ENCODE data around the gene C7orf57. TPM values are rescaled to one million over a fixed set of nuclear protein-coding genes. Genes with fewer than 3 reads are reported as not detected.

Gene C7orf57
- total RNA-seq, 1 experiment from 2014 or later = 0.15 TPM

GRCh38 chr7:47991741-47992311 is 43.5 kb upstream of the C7orf57 start:
- ATAC-seq = peak; percentile 96
- POLR2A ChIA-PET = interaction anchor here (1.3 kb wide), 1 partner anchor 8 kb away, joined by 4 read pairs; no protein-coding TSS in a partner anchor

More at GRCh38 chr7:47991741-47992311, 43.5 kb upstream of the C7orf57 start:
- DNase-seq (ENCODE audit: low read depth, low spot score) = no peak
- no peaks in the 10 kb centered on the region for H3K27me3 ChIP-seq (ENCODE audit: insufficient read depth, low read length)
- CTCF ChIA-PET = interaction anchor here (0.7 to 1.4 kb wide), 4 partner anchors 96 to 163 kb away, joined by 3 to 10 read pairs (median 4); no protein-coding TSS in a partner anchor
- no peak overlapping the region for H3K4me3 ChIP-seq (replicated peaks in 1 of 2; ENCODE audit: low read depth in 1 of 2, low read length in 2 of 2)
- H4K20me1 ChIP-seq (ENCODE audit: insufficient read depth) = no peaks in the 10 kb centered on the region
- no peak overlapping the region for H2AFZ ChIP-seq (ENCODE audit: low read depth, low read length, poor library complexity, severe bottlenecking)
- RAD21 ChIA-PET (ENCODE audit: low non-redundant PET in 1 of 2, low total read pairs in 2 of 2, uncharacterized antibody in 2 of 2, unreplicated experiment in 2 of 2) = no interaction called here
- no peak overlapping the region for H3K9ac ChIP-seq (ENCODE audit: low read length)
- intact Hi-C loops (cut with micrococcal nuclease) = loop anchor here (1.0 kb wide), 1 partner anchor 118 kb away; no protein-coding TSS in a partner anchor
- no peaks in the 10 kb centered on the region for H3K36me3 ChIP-seq (ENCODE audit: control insufficient read depth in 1 of 2, insufficient read depth in 2 of 2, low read length in 2 of 2)
- no peaks in the 10 kb centered on the region for H3K79me2 ChIP-seq (ENCODE audit: insufficient read depth, low read length)
- H3K4me2 ChIP-seq (ENCODE audit: low read length) = peak overlapping the region; percentile 29; the same call in 1 of the 2 replicates
- H3K9me3 ChIP-seq (ENCODE audit: control insufficient read depth in 1 of 2, insufficient read depth in 1 of 2, low read depth in 1 of 2, low read length in 2 of 2) = no peaks in the 10 kb centered on the region
- TF ChIP-seq CTCF (IDR thresholded peaks at IDR 0.05 in 2 of 3, conservative IDR thresholded peaks at IDR 0.05 in 1 of 3; ENCODE audit: borderline replicate concordance in 1 of 3, insufficient read depth in 1 of 3, low read depth in 2 of 3, low read length in 2 of 3) (peak; percentile 52 to 62 (median 61); a peak in 5 of 6 replicates), TCF7L2 (IDR thresholded peaks at IDR 0.05; ENCODE audit: borderline replicate concordance, extremely low read depth, insufficient read depth, insufficient read length) (peak; percentile 25), EGR1 (IDR thresholded peaks at IDR 0.05; ENCODE audit: low read depth) (no peak), SIN3A (IDR thresholded peaks at IDR 0.05; ENCODE audit: low read depth) (no peak), MAX (IDR thresholded peaks at IDR 0.05) (no peak), RAD21 (IDR thresholded peaks at IDR 0.05; ENCODE audit: low read depth) (peak; percentile 83), JUND (IDR thresholded peaks at IDR 0.05) (no peak), POLR2A (IDR thresholded peaks at IDR 0.05; ENCODE audit: borderline replicate concordance, extremely low read depth, insufficient read depth, insufficient read length) (peak; percentile 37), EZH2 (IDR thresholded peaks at IDR 0.05) (no peak), ELF1 (IDR thresholded peaks at IDR 0.05; ENCODE audit: borderline replicate concordance, low read depth) (no peak)
- TF ChIP-seq, protein P1, sequence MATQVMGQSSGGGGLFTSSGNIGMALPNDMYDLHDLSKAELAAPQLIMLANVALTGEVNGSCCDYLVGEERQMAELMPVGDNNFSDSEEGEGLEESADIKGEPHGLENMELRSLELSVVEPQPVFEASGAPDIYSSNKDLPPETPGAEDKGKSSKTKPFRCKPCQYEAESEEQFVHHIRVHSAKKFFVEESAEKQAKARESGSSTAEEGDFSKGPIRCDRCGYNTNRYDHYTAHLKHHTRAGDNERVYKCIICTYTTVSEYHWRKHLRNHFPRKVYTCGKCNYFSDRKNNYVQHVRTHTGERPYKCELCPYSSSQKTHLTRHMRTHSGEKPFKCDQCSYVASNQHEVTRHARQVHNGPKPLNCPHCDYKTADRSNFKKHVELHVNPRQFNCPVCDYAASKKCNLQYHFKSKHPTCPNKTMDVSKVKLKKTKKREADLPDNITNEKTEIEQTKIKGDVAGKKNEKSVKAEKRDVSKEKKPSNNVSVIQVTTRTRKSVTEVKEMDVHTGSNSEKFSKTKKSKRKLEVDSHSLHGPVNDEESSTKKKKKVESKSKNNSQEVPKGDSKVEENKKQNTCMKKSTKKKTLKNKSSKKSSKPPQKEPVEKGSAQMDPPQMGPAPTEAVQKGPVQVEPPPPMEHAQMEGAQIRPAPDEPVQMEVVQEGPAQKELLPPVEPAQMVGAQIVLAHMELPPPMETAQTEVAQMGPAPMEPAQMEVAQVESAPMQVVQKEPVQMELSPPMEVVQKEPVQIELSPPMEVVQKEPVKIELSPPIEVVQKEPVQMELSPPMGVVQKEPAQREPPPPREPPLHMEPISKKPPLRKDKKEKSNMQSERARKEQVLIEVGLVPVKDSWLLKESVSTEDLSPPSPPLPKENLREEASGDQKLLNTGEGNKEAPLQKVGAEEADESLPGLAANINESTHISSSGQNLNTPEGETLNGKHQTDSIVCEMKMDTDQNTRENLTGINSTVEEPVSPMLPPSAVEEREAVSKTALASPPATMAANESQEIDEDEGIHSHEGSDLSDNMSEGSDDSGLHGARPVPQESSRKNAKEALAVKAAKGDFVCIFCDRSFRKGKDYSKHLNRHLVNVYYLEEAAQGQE (IDR thresholded peaks at IDR 0.05; ENCODE audit: low read depth) = no peak
- TF ChIP-seq, protein P2, sequence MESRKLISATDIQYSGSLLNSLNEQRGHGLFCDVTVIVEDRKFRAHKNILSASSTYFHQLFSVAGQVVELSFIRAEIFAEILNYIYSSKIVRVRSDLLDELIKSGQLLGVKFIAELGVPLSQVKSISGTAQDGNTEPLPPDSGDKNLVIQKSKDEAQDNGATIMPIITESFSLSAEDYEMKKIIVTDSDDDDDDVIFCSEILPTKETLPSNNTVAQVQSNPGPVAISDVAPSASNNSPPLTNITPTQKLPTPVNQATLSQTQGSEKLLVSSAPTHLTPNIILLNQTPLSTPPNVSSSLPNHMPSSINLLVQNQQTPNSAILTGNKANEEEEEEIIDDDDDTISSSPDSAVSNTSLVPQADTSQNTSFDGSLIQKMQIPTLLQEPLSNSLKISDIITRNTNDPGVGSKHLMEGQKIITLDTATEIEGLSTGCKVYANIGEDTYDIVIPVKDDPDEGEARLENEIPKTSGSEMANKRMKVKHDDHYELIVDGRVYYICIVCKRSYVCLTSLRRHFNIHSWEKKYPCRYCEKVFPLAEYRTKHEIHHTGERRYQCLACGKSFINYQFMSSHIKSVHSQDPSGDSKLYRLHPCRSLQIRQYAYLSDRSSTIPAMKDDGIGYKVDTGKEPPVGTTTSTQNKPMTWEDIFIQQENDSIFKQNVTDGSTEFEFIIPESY (IDR thresholded peaks at IDR 0.05; ENCODE audit: extremely low read depth, insufficient replicate concordance, low read length) = no peak
- no peaks in the 10 kb centered on the region for H3K9me2 ChIP-seq (ENCODE audit: insufficient read depth)
- BruUV-seq (replicated peaks) = no TSS peak
- H3K27ac ChIP-seq (ENCODE audit: low read depth, low read length) = no peak overlapping the region
- peaks cover 2 to 5% of the 10 kb centered on the region in 2 experiments; a peak in 2 of 4 replicates for H3K4me1 ChIP-seq (ENCODE audit: control insufficient read depth in 1 of 2, insufficient read depth in 2 of 2, low read length in 2 of 2)

Measured in HCT116 (cell line).